Stimulated activated naive CD8-positive, alpha-beta T cell treated with anti-CD3 and anti-CD28 coated beads, Interleukin-15, Interleukin-2, amounts not matched to agents 100 U/mL and 50 U/mL, for 24 hours (primary cell): ENCODE results near the gene ATP5F1D.
A peak's percentile ranks its signal among the peaks of the same experiment; 100 is the strongest.

Source experiments
- ATAC-seq: fragments of 150-1000 bp; cut with Tn5 transposase; one replicate; pipeline ENCODE4 v1.10.0; 2021
- DNase-seq: peaks from one replicate; pipeline ENCODE4 v3.0.0; 2021

The ATP5F1D gene

DNA sequence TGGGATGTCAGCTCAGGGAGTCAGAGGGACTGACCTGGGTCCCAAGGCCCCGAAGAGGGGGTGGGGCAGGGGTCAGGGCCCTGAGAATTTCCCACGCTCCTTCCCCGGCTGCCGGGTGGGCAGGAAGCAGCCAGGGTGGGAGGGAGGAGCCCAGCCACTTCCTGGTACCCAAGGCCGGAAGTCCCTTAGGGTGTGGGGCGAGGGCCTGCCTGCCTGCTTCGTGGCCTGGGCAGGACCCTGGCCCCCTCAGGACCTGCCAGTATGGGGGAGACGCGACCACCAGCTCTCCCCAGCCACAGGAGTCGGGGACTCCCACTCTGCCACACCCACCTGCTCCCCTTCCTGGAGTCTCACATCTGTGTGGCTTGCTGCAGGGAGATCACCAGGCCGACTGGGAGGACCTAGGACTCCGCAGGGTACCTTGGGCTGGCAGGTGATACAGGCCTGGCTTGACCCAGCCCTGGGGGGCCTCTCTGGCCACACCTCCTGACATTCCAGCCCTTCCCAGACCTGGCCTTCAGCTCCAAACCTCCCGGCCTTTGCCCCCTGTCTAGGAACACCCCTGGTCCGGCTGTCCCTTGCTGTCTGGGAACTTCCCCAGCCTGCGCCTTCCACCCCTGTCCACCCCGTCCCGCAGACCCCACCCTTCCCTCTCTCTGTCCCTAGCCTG is 17.8 kb downstream of the ATP5F1D start:
- peak; percentile 29 for ATAC-seq
- DNase-seq, result peak; percentile 81

DNA sequence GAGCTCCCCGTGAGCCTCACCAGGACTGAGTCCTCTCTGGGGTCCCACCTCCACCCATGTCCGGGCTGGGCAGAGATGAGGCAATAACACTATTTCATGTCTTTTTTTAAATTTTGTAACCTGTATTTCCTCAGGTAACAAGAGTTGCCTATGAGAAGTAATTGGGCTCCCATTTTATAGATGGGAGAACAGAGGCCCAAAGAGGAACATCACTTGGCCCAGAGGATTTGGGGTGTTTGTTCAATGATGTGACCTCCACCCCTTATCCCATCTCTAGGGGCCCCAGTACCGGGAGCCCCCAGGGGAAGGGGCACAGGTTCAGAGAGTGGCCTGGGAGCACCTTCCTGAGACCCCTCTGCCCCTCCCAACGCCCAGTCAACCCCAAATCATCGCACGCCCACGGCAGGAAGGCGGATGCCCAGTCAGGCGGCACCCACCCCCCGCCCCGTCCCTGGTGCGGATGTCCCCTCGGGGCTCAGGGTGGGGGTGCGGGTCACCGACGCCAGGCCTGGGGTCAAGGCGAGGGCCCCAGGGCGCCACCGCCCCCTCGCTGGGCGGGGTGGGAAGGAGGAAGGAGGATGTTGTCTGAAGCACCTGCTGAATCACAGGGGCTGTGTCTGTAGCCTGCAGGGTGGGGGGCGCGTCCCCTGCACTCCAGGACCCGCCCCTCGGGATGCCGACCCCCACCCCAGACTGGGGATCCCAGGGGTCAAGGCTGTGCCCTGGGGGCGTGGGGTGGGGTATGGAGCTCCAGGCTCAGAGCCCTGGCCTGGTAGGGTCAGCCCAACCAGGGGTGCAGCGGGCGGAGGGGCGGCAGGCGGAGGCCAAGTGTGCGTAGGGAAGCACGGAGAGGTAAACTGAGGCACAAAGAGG is 18.6 kb downstream of the ATP5F1D start:
- ATAC-seq, result peak; percentile 21
- DNase-seq, result peak; percentile 71

DNA sequence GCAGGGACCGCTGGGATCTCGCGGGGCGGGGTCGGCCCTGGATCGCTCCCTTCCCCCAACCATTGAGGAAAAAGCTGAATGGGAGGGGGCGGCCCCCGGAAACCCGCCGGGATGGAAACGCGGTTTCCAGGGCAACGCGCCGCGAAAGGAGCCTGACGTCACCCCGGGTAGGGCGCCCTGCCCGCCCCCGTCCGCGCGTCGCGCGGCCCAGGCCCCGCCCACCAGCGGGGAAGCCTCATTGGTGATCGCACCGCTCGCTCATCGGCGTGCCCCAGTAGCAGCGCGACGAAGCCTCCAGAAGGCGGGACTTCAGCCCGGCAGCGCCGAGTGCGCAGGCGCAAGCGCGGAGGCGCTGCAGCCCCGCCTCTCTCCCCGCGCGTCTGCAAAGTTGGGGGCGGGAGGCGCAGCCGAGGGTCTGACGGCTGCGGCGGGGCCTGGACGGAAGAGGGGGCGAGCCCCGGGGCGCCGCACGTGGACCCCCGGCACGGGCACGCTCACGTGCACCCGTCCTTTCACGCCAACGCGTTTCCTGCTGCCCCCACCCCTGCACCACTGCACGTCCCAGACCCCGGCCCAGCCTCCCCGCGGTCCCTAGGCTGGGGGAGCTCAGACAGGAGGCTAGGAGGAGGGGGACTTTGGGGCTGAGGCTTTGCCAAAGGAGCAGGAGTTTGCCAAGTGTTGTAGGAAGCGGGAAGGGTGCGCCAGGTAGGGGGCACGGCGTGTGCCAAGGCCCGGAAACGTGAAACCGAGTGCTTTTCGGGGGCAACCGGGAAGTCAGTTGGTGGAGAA is 19.4 kb downstream of the ATP5F1D start:
- DNase-seq, result peak; percentile 99
- peak; percentile 80 for ATAC-seq

DNA sequence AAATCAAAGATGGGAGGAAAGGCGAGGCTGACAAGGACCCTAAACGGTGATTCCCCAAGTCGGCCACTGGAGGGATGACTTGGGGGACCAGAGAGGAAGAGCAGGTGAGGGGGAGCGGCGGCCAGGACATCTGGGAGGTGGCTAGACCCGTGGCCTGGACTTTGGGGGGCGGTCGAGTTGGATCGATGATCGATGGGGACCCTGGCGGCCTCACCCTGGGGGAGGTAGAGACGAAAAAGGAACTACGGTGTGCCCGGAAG is 19.9 kb downstream of the ATP5F1D start:
- ATAC-seq (no peak), DNase-seq (peak; percentile 43)

DNA sequence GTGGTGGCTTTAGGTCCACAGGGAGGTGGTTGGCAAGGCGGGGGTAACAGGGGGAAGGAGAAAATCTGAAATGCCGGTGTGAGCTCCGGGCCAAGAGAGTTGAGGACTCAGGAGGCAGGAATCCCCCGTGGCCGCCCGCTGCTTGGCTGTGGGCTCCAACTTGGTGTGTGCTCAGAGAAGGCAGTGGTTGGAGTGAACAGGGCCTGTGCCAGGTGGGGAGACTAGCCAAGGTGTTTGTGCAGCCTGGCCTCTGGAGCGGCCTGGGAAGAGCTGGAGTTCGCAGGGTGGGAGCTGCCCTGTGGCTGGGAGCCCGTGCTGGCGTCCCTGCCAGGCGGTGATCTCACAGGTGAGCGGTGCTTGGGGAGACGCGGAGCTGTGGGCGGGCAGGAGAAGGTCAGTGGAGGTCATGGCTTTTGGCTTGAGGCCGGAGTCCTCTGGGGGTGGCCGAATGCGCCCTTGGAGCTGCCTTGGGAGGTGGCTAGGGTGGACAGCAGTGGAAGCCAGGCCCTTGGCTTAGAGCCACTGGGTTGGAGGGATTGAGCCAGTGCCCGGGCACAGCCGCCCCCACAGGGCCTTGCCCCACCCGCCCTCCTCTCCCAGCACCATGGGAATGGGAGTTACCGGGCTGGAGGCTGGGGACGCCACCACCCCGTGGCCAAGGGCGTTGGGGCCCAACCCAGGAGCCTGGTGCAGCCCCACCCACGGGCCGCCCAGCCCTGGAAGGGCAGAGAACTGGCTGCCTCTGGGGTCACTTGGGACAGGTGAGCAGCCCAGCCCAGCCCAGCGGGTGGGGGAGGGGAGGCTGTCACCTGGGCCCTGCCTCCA is 20.5 kb downstream of the ATP5F1D start:
- ATAC-seq (no peak), DNase-seq (peak; percentile 51)

DNA sequence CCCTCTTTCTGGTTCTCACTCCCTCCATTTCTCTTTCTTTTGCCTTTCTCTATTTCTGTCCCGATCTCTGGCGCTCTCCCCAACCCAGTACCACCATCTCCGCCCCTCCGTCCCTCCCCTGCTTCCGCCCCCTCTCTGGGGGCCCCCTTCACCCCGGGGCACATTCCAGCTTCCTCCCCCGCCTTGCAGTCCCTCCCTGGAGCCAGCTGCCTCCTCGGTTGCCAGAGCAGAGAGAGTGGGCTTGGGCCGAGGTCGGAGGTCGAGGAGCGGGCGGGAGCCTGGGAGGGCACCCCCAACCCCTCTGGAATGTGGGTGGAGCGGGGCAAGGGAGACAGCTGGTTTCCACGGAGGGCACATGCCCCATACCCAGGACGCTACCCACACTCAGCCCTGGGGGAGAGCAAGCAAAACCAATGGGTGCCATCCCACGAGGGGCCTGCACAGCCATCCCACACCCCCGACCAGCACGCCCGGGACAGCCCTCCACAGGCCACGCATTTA is 21.1 kb downstream of the ATP5F1D start:
- ATAC-seq (no peak), DNase-seq (no peak)

DNA sequence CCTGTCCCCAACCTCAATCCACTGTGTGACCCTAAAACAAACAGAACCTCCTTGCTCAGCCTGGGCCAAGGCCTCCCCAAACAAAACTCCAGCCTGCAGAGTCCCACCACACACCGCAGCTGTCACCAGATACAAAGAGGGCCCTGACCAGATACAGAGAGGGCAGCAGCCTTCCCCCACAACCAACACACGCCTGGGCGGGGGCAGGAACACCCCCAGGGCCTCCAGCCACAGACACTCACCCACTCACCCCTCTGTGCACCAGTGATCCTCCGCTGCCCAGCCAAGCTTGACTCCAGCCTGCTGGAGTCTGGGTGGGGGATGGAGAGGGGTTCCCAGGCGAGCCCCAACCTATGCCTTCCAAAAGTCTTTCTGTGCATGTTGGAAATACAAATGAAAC is 21.6 kb downstream of the ATP5F1D start:
- ATAC-seq (no peak), DNase-seq (no peak)

DNA sequence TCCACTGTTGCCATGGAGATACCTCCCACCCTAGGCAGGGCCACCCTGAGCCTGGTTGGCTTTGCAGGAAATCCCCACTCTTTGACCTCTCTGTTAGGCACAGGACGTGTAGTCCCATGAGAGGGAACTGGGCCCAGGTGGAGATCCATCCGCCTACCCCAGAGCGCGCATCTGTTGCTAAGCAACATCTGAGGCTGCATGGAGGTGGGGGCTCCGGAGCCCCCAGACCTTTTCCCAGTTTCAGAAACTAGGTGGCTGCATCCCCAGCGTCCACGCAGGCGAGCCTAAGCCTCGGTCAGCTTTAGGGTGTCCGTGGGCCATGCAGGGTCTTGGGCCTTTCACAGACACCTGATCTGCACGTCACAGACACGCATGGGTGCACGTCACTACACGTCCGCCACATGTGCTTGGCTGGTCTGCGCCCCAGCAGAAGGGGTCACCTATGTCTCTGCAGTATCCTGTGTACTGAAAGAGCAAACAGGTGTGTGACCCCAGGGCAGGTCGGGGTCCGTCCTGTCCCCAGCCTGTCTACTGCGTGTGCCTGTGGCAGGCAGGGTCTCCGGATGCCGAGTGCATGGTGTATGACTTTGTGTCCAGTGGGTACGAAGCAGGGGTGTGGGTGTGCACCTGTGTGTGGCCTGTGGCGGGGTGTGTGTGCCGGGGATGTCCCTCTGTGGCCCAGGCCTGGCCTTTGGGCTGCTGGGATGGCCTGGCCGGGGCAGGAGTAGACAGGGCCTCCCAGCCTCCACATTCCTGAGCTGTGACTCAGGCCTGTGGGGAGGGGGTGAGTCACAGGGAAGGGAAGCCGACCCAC is 23.5 kb downstream of the ATP5F1D start:
- DNase-seq, result no peak
- no peak for ATAC-seq

DNA sequence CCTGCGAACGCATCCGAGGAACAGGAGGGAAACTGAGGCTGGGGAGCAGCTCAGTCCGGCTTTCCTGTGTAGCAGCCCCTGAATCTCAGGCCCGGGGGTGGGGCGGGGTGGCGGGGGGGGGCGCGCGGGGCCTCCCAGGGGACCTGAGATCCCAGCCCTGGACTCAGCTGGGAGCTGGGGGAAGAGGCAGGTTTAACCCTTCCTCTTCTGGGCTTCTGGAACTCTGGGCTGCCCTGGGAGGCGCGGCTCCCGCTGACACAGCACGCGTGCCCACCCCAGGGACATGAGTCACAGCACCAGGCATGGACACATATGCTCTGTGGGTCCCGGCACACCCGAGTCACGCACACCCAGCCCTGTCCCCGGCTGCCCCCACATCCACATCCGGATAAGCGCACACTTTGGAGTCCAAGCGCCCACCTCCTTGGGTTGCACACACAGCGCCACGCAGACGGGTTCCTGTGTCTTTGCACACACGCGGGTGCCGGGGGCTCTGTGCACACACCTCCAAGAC is 24.1 kb downstream of the ATP5F1D start:
- ATAC-seq (peak; percentile 7), DNase-seq (peak; percentile 65)

DNA sequence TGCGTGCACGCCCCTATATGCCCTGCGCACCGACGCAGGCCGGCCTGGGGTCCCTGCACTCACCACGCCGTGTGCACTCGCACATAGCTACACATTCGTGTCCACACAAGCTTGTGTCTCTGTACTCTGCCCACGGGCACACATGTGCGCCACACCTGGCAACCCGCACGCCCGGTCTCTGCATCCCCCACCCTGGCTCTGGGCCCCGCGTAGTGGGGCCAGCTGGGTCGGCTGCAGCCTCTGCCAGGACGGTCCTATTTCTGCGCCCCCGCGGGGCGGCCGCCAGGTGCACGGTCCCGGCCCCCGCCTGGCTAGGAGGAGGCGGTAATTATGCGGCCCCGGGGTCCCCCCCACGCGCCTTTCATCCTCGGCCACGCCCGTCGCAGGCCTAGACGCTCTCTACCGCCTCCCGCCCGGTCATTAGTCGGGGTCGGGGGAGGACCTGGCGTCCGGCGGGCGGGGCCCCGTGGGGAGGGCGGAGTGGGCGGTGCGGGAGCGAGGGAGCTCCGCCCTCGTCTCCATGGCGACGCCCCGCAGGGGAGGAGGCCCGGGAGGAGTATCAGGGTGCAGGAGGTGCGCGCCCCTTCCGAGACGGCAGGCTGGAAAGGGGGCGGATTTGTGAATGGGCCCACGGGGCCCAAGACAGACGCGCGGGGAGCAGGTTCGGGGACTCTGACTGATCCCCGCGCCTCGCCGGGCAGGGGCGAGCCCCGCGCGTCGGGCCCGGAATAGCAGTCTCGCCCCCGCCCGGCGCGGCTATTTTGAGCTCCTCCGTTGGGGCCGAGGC is 24.8 kb downstream of the ATP5F1D start:
- ATAC-seq (peak; percentile 34), DNase-seq (peak; percentile 93)

DNA sequence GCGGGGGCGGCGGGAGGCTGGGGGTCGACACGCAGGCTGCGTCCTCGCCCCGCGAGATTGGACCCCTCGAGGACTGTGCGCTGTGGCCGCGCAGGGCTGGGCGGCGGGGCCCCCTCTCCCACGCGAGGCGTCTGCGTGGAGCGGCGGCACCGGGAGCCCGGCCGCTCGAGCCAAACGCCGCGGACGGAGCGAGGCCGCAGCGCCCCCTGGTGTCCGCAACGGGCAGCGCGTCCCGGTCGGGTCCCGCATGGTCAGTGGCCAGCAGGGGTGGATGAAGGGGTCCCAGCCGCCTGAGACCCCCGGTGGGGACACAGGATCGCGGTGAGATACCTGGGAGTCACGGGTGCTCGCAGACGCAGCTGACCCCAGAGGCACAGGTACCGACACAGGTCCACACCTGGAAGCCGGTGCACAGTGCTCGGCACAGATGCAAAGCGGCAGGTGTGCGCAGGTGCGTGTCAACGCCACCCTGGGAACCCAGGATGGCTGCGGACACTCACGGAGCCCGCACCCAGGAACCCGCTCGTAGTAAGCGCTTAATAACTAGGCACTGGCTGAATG is 25.4 kb downstream of the ATP5F1D start:
- peak; percentile 84 for DNase-seq
- ATAC-seq, result no peak

DNA sequence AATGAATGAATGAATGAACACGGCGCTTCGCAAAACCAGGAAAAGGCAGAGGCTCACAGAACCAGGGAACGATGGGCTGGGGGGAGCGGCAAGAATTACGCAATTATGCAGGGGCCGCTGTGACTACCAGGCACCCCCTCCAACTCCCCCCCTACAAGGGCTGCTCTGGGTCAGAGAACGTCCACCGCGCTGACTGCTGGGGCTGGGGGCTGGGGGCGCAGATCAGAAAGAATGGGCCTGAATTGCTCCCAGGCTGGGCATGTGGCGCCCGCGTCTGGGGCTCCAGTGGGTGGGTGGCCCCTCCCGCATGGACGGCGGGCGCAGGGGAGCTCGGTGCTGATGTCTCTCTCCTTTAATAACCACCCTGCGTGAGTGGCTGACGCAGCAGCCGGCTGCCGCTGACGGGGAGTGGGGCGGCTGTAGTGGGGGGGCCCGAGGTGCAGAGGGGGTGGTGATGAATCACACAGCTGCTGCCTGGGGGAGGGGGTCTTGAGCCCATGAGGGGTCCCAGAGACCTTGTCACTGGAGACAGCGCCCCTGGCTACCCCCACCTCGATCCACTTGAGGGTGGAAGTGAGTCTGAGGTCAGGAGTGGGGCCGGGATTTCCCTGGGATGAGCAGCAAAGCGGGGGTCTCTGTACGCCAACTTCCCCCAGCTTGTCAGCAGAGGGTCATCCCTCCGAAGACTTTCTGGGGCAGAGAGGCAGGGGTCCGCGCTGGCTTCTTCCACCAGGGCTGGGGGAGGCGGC is 26.1 kb downstream of the ATP5F1D start:
- DNase-seq (no peak), ATAC-seq (no peak)

DNA sequence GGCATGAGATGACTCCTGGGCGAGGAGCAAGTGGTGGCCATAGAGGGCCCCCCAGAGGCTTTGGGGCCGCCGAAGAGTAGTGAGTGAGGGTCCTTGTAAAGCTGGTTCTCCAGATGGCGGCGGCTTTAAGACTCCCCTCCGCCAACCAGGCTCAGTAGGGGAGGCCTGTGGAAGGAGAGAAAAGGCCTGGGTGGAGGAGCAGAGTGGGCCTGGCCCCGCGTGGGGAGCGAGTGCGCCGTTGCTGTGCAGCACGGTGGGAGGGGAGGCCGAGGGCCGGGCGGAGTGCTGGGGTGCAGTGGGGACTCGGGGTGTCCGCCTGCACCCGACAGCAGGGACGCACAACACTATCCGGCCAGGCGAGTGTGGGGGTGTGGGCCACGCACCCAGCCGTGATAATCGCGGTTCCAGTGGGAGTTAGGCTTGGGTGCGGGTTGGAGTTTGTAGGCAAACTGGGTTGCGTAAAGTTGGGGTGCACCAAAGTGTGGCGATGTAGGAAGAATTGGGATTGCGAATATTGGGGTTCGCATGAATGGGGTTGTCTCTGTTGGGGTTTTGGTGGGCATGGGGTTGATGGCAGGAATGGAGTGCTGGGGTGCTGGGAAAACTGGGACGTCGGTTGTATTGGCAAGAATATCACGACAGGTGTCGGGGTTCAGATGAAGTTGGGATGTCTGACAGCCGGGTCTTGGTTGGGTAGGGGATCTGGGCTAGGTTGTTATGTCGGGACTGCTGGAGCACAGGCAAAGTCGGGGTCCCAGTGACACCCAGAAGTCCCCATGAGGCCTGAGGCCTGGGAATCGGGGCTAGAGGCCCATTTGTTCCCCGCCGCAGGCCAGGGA is 26.9 kb downstream of the ATP5F1D start:
- DNase-seq (no peak), ATAC-seq (no peak)

DNA sequence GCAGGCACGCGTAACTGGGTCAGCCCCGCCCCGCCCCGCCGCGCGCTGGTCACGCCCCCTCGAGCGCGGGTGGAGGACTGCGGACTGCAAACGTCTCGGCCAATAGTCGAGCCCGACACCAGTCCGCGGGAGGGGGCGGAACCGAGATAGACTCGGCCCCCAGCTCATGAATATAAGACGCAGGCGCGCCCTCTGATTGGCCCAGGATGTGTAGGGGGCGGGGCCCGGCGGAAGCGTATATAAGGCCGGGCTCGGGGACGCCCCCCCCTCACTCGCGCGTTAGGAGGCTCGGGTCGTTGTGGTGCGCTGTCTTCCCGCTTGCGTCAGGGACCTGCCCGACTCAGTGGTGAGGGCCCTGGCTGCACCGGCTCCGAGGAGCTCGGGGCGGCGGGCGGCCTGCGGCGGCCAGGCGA is 27.5 kb downstream of the ATP5F1D start, which contains the start of gene CIRBP:
CIRBP (plus strand) TSS at position 268 of the 413 bp plus-strand sequence. CDS start 1,602 bp downstream, outside the sequence.
- ATAC-seq (peak; percentile 79), DNase-seq (peak; percentile 100)

DNA sequence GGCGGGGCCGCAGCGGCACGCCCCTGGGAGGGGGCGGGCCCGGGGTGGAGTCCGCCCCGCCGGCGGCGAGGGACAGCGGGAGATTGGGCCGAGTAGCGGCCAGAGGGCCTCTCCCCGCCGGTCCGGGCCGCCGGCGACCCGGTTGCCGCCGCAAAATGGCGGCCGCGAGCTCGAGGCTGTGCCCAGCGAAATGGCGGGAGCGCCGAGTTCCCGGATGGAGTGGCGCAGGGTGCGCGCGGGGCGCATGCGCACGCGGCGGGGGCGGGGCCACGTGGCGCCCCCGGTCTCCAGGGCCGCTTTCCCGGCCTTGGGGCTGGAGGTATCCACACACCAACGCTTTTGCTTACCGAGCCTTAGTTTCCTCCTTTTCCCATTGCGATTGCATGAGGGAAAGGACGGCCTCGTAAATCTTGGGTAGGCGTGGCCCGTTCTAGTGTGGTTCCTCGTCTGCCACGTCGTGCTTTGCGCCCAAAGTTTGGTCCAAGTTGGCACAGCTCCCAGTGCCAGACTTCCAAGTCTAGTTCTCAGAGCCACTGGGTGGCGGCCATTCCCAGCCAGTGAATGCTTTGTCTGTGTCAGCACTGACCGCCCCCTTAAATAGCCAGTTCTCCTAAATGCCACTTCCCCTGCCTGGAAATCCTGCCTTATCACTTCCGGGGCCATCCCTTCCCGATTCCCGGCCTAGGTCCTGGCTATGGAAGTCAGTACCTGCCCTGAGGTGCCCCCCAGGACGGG is 28.1 kb downstream of the ATP5F1D start:
- DNase-seq (peak; percentile 90), ATAC-seq (peak; percentile 11)

DNA sequence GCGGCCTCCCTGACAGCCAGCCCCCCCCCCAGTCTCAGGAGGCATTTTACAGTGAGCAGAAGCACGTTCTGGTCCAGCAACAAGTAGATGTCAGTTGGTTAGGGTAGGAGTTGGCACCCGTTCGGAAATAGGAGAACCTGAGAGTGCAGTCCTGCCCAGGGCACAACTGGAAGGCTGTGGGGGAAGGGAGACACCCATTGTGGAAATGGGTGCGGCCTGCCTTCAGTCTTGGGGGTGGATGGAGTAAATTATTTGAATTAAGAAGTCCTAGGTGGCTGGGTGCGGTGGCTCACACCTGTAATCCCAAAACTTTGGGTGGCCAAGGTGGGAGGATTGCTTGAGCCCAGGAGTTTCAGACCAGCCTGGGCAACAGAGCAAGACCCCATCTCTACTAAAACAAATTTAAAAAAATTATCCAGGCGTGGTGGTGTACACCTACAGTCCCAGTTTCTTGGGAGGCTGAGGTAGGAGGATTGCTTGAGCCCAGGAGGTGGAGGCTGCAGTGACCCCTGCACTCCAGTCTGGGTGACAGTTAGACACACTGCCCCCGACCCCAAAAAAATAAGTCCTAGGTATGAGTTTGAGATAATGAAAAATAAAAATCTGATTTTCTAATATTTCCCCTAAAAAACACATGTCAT is 28.8 kb downstream of the ATP5F1D start:
- DNase-seq (peak; percentile 39), ATAC-seq (no peak)
